HG02588 (cell line): ENCODE data around the gene KATNB1.
"Not testable (repeated sequence)": the region's sequence is repeated elsewhere in the genome, so short reads cannot be mapped to it uniquely, and the experiment has no call there.

Experiments used
- ATAC-seq: cut with Tn5 transposase; IDR thresholded peaks from one replicate; pipeline ENCODE4 v1.9.1; 2021; ENCODE audit warnings: mild to moderate bottlenecking, moderate library complexity; ENCODE audit not compliant: unreplicated experiment

KATNB1 gene

GRCh38 chr16:57787519-57787905 lies 51.9 kb downstream of the KATNB1 start:
- no peak for ATAC-seq

DNA sequence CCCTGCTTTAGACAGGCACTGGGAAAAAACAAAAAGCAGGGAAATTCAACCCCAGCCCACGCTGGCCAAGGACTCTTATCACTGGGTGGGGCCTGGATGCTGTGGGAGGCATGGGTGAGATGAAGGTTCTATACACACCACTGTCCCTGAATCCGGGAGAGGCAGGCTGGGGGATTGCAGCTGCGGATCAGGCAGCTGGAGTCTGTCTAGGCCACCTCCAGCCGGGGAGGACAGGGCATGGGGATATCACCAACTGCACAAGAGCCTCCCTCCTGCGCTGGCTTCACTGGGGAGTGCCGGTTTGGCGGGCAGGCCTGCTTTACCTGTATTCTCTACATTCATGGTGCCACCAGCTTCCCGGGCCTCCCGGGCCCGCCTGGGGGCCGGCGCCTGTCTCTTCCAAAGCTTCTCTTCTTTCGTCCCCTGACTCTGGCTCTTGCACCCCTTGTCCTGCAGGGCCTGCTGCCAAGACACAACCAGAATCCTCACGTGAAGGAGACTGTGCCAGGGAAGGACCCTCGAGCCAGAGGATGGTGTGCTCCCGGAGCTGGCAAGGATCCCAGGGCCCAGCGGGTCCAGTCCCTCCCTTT lies 52.8 kb downstream of the KATNB1 start:
- no peak for ATAC-seq

- no peak for ATAC-seq
These were observed 53.4 kb downstream of the KATNB1 start for GRCh38 chr16:57788951-57789350.

DNA sequence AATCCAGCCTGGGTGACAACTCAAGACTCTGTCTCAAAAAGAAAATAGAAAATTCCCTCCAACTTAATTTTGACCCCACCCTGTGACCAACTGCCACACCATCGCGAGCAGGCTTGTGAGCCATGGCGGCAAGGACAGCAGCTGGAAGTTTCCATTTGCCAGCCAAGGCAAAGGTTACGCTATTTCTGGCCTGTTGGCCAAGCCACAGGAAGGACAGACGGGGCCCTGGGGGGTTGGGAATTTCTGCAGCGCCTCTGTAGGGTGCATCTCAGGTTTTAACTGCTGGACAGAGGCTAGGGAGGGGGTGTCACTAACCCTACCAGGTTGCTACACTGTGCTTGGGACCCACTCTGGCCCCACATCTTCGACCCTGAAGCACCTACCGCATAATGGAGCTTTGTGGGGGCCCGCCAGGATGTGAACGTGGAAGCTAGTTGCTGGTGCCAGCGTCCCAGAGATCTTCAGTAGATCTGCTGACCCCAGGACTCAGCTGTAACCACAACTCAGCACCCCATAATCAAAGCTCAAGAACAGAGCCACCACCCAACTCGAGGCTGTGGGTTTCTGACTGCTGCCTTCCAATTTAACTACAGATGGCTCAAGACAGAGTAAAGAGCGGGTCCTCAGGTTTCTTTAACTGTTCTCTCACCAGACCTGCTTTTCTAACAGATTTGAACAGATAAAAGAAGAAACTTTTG lies 55.8 kb downstream of the KATNB1 start:
- no peak for ATAC-seq

GRCh38 chr16:57791893-57792461 lies 56.4 kb downstream of the KATNB1 start:
- ATAC-seq = no peak

DNA sequence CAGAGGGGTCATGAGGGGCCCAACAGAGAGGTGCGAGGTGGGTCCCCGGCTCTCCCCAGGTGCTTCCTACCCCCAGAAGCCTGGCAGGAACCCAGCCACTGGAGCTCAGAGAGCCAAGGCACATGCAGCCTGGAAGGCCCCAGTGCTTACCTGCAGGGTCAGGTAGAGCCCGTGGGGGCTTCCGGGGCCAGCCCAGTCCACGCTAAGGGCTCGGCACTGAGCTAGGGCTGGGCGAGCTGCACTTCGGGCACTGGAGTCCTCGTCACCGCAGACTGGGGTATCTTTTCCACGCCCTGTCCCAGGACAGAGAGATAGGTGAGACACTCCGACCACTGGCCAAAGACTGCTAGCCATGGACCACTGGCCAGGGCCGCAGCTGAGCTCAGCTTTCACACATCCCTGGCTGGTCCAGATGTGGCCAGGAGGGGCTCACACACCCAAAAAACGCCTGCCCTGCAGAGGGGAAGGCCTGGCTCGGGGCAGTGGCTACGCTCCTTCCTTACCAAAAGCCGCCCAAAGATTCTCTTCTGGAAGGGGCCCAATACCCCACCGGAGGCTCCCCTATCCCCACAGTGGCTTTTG lies 59.4 kb downstream of the KATNB1 start:
- no peak for ATAC-seq

DNA sequence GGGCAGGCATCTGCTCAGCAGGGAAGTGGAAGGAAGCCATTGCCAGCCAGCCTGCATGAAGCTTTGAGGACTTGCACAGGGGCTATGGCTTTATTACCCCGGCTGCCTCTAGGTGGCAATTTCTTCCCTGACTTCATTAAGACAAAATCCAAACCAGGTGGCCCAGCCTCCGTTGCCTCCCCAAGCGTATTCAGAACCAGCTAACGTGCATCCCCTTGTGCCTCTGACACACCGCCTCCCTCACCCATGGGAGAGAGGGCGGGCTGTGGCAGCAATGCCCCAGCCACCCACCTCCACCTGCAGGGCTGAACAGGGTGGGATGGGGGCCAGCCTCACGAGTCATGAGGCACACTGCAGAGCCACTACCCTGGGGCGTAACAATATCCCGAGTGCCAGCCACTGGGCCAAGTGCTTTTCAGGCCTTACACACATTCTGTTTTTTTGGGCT lies 59.9 kb downstream of the KATNB1 start:
- ATAC-seq = no peak

DNA sequence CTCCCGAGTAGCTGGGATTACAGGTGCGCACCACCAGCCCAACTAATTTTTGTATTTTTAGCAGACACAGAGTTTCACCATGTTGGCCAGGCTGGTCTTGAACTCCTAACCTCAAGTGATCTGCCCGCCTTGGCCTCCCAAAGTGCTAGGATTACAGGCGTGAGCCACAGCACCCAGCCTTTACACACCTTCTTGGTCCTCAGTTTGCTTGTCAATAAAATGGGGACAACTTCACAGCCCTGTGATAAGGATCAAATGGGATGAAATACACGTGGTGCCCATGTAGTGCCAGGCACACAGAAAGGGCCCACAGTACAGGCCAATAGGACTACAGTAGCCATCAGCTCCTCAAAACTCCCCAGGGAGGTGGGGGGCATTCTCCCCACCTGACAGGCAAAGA lies 60.4 kb downstream of the KATNB1 start:
- ATAC-seq = not testable (repeated sequence)

GRCh38 chr16:57797216-57797525 lies 61.6 kb downstream of the KATNB1 start:
- ATAC-seq = no peak

GRCh38 chr16:57797526-57798266 lies 62.1 kb downstream of the KATNB1 start:
- no peak for ATAC-seq

DNA sequence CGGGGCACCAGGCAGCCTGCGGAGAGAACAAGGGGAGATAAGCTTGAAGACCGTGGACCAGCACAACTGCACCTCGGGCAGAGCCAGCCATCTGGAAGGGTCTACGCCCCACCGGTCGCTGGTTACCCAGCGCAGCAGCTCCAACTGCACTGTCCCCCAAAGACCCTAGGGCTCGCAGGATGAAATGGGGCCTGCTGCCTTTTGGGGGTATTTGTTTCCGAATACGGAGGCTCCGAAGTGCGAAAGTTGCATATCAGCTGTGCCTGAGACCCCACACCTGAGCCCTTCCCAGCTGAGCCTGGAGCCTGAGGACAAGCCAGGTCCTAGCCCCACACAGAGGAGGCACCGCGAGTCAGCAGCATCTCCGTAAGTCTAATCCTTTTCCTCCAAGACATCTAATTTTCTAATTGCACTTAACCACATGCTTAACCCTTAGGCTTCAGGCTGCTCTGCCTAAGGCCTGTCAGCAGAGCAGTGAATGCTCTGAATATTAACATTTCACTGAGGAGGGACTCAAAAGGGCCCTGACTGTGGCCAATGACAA lies 62.8 kb downstream of the KATNB1 start:
- no peak for ATAC-seq

GRCh38 chr16:57798953-57799599 lies 63.5 kb downstream of the KATNB1 start:
- no peak for ATAC-seq

GRCh38 chr16:57799600-57800199 lies 64.1 kb downstream of the KATNB1 start:
- ATAC-seq = no peak

DNA sequence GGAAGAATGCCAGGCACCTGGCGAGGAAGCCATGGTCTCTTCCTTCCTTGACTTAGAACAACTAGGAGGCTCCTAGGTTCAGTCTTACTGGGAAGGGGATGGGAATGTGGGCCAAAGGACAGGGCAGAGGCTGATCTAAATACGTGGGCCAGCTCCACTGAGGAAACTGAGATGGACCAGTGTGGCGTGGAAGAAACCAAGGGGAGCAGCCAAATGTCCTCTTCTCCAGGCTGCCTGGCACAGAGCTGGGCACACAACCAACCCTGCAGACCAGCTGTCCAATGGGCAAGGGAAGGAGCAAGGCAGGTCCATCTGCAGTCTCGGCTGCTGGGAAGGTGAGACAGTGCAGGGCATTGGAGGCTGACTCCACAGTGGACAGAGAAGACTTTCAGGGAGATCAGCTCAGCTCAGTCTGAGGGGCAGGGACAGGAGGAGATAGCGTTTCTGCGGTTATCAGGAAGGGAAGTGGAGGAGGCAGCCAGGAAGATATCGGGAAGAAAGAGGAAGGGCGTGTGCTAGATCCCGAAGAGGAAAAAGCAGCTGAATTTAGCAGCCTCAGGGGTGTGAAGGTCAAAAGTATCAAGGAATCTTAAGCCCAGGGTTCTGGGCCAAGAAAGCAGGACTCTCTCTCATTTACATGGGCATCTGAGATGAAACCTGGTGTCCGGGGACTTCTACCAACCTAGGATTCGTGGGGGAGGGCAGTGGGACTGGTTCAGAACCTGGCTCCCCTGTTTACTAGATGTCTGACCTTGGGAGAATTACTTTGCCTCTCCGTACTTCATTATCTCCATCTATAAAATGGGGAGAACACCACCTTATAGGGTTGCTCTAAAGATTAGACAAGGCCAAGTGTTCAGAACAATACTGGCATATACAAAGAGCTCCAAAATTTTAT lies 64.9 kb downstream of the KATNB1 start:
- ATAC-seq = no peak

DNA sequence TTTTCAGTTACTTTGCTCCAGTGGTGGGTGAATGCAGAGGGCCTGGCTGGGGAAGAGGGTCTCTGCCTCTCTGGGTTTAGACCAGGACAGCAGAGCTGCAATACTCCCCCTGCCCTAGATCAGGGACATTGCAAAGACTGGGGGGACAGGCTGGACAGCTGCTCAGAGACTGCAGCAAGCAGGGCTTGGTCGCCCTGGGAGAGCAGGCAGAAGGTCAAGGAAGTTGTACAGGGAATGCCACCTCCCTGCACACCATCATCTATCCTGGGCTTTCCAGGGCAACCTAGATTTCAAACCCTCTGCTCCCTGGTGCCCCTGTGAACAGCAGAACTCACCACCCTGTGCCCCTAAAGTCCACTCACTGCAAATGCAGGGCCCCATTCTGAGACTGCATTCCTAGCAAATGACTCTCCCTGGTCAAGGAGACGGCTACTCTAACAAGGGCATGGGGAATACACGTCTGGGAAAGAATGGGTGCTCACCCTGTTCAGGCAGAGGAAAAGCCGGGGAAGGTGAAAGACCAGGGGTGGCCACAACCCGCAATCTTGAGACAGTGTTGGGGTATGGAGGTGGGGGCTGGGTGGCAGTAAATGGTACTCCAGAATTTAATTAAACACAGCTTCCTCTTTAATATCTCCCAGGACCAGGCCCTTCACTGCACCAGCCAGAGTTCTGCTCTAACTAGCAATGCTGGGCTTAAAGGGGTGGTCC lies 65.7 kb downstream of the KATNB1 start:
- ATAC-seq = no peak

- ATAC-seq = peak; percentile 21
These were observed 66.3 kb downstream of the KATNB1 start for GRCh38 chr16:57801809-57802340.

GRCh38 chr16:57802341-57803133 lies 67.0 kb downstream of the KATNB1 start, which contains the start of gene KIFC3:
Gene KIFC3 (minus strand): TSS chr16:57802491. CDS start chr16:57798243, 4,248 bp downstream.
- ATAC-seq = peak; percentile 49
